Hippocampal formation (tissue), 2 donors: ENCODE results near the gene SLC37A2.
A peak's percentile ranks its signal among the peaks of the same experiment; 100 is the strongest.
"Not testable (repeated sequence)": the region's sequence is repeated elsewhere in the genome, so short reads cannot be mapped to it uniquely, and the experiment has no call there.

Source experiments
- DNase-seq, 2 donors: peaks; one replicate each; lab custom pipeline; 2025; lab: John Stamatoyannopoulos, UW

The SLC37A2 gene

DNA sequence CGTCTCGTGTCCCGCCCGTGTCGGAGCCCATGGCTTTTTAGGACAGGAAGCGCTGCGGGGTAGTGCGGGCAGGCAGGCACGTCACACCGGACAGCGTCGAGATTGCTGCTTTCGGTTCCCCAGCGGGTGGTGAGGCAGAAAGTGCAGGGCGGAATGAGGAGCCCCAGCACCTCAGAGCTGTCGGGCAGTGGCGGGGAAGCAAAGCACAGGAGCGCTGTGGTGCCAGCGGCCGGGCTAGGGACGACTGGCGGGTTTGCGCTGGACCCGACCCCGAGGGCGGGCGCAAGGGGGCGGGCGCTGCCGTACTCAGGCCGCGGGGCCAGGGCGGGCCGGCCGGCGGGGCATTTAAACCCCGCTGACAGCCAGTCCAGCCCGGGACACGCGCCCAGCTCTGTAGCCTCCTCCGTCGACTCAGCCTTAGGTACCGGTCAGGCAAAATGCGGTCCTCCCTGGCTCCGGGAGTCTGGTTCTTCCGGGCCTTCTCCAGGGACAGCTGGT is at the start of gene SLC37A2:
TSS of gene SLC37A2 (plus strand) at position 375 of the 498 bp plus-strand sequence. CDS start at position 438, 63 bp downstream.
- DNase-seq, result peak in 1 of 2 donors; percentile 47

DNA sequence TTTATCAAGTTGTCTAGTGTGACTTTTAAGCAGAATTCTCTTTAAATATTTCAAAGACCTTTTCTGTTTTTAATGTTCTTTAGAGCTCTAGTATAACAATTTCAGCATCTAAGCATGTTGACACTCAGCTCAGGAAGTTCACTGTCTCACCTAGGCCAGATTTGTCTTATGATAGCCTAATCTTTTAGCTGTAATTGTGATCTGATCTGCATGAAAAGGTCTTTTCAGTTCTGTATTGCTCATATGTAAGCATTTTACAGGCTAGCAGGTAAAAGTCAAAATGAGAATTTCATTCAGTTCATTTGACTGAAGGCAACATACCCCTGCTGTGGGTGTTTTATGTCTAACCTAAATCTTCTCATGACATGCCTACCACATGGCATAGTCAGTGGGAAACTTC is 46.7 kb upstream of the SLC37A2 start:
- DNase-seq, result no peak

DNA sequence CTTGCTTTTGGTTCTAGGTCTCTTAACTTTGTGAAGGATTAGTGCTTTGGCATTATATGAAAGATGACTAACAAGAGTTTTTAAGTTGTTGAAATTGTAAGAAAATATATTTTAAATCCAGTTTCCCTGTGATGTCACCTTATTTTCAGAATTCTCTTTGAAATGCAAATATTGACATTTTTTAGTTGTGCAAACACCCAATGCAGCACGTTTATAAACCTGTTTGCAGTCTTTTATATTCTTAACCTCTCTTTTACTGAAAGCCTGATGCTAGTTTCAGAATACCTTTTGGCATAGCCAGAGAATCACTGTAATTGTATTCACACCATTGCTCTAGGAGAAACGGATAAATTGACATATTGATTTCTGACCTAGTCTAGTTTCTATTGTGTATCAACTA is 42.8 kb upstream of the SLC37A2 start:
- DNase-seq, result no peak

DNA sequence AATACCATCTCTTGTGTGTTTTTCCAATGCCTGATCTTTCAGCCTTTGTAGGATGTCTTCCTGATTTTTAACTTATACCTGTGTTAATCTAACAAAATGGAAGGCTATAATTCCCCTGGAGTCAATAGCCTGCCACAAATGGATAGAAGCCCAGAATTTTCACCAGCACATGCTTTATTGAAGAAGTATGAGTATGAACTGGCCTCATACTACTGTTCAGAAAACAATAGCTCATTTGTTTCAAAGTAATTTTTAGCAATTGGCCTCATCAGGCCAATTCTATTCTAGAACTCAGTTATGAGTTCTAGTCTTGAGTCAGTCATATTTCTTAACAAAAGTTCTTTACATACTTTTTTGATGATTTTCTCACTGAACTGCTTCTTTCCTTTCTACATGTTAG is 40.6 kb upstream of the SLC37A2 start:
- no peak for DNase-seq

DNA sequence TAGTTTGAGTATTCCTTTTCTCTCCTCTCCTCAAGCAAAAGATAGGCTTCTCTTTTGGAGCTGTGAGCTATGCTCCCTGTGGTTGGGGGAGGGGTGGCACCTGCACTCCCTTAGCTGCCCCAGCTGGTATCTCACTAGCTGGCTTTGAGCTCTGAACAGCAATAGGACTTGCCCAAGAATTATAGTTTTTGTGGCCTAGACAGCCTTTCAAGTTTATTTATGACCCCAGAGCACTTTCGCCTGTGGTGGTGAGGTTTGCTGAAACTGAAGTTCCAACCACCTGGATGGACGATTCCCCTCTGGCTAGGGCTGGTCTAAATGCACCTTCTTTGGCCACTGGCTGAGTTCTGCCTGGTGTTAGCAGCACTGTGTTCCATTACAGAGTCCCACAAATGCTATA is 37.1 kb upstream of the SLC37A2 start:
- no peak for DNase-seq

DNA sequence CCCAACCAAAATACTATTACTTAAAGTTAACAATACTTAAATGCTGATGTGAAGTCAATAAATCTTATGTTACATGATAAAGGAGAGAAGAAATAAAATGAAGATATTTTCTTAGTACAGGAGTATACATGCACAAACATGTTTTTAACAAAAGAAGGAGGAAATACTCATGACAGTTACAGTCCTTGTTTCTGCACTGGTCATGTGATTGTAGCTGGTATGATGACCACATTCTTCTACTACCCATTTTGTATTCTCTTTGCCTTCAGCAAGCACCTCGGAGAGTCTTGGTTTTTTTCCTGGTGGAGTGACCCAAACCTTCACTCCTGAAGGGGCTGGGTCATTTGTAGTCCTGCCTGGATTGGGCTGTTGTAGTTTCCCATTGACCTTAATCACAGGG is 33.7 kb upstream of the SLC37A2 start:
- not testable (repeated sequence) for DNase-seq

DNA sequence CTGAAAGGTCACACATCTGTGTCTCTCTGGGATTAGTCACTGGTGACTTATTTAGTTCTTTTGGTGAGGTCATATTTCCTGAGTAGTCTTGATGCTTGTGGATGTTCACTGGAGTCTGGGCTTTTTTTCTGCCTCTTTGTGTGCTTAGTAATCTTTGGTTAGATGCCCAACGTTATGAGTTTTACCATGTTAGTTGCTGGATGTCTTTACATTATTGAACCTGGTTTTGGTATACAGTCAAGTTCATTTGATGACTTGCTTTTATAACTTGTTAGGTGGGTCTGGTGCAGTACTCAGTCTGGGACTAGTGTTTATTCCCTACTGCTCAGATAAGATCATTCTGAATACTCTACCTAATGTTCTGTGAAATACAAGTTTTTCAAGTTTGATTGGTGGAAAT is 26.2 kb upstream of the SLC37A2 start:
- no peak for DNase-seq

DNA sequence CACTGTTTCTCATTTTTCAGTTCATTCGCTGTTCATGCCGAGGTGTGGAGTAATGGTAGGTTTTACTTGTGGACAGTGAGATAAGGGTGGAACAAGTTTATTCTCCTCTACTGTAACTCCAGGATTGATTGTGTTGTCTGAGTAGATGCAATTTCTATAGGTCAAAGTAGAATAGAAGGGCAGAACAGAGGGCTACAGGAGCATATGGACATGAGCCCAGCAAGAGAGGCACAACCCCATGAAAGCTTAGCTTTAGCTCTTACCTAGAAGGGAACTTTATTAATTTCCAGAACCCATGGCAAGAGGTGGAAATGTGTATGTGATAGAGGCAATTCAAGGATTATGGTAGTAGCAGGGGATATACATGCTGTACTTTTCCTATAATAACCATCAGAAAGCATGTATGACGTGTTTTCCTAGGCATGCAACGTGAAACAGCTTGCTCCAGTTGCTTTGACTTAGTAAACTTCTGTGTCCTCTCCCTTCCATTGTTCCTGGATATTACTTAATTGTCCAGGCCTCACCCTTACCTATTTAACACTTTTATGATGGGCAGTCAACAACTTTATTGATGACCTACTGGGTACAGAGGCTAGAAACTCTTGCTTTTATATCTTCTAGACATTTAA is 13.8 kb upstream of the SLC37A2 start:
- DNase-seq, result no peak

DNA sequence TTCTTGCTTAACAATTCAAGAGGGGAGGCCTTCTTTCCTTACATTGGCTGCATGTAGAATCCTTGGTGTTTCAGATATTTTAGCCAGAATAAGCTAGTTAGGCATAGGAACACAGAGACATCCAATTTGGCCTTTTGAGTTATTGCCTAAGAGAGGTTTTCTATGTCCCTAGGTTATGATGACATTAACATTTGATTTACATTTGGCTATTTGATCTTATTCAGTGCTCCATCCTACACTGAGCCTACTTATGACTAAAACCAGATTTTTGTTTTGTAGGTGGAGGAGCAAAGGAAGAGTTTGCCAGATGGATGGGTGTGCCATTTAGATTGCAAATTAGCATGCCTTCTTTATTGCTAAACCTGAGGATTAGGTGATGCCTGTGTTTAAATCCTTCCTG is 11.1 kb upstream of the SLC37A2 start:
- DNase-seq, result no peak

DNA sequence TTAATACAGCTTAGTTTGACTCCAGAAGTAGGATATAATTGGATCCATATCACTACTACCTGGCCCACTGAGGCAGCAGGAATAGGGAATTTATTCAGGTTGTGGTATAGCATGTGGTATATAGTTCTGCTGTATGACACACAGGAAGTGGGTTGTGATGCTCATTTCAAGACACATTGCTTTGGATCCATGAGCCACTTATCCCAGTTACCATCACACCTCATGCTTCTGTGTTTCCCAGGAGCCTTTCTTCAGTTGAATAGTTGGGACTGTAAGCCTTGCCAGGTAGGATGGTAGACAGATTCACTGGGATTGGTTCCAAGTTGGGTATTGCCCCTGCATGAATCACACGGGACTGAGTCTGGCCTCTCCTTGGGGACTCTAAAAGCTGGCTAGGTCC is 9.9 kb upstream of the SLC37A2 start:
- DNase-seq, result no peak

DNA sequence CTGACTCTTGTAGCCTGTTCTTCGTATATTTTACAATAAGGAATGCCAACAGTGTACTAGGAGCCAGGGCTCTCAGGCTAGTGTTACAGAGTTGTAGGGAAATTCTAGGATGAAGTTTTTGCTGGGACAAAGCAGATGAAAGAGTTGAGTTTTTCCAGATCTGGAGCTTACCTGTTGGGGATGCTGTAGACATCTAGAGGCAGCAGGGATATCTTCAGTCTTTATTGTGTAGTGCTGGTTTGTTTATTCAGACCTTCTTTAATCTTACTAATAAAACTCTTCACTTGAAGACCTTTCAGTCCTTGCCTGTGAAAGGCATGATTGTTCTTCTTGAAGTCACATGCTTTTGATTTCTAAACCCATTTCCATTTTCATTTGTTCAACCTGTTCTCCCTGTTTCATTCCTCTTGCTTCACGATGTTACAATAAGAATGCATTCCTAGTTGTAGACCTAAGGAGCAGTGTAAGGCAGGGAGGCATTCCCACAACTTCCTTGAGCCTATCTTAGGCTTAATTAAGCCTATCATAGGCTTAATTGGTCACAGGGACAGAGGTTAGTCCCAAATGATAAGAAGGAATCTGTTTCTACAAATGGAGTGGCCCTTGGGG is 7.9 kb upstream of the SLC37A2 start:
- DNase-seq, result no peak

DNA sequence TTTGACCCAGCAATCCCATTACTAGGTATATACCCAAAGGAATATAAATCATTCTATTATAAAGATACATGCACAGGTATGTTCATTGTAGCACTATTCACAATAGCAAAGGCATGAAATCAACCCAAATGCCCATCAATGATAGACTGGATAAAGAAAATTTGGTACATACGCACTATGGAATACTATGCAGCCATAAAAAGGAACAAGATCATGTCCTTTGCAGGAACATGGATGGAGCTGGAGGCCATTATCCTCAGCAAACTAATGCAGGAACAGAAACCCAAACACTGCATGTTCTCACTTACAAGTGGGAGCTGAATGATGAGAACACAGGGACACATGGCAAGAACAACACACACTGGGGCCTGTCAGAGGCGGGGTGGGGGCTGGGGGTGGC is 7.0 kb upstream of the SLC37A2 start:
- not testable (repeated sequence) for DNase-seq

DNA sequence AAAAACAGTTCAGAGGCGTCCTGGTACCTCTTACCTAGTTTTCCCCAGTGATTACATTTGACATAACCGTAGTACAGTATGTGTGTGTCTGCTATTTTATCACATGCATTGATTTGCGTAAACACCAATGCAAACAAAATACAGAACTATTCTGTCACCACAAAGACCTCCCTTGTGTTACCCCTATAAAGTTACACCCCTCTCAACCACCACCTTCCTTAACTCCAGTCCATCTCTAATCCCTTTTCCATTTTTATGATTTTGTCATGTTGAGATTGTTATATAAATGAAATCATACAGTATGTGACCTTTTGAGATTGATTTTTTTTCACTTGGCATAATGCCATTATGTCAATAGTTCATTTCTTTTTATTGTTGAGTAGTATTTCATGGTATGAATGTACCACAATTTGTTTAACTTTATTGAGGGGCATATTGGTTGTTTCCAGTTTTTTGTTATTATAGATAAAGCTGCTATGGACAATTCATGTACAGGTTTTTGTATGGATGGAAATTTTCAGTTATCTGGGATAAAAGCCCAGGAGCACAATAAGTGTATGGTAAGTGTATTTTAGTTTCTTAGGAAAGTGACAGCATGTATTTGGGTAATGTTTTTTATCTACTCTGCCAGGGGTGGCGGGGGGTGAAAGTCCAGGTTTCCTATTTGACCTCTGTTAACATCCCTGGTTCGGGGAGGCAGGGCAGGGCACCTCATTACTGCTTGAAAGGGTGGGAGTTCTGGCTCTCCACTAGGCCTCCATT is 6.0 kb upstream of the SLC37A2 start:
- DNase-seq, result no peak

DNA sequence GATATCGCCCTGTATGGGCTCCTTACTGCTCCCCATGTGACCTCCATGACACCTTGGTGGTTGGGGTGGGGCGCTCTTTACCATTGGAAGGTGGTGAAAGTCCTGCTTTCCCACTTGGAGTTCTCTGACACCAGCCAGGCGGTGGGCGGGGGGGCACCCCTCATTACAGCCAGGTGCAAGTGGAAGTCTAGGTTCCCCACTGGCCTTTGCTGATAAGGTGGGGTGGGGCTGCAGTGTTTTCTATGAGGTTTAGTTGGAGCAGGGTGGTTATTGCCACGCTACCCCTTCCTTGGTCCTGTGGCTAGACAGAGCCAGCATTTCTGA is 5.5 kb upstream of the SLC37A2 start:
- DNase-seq, result no peak

DNA sequence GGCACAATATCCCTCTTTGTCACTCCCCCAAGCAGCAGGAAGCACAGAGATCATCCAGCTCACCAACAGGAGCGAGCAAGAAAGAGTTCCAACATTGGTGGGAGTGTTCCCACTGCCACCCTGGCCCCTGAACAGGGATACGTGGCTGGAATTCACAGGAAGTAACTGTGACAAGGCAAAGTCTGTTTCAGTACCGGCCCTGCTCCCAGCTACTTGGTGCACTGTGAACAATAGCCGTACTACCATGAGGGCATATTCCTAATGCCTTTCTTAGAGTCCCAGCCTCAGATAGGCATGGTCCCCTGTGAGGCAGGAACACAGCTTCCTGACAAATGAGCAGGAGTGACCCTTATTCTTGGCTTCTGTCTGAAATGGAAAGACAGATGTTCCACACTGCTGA is 1.8 kb upstream of the SLC37A2 start:
- no peak for DNase-seq

DNA sequence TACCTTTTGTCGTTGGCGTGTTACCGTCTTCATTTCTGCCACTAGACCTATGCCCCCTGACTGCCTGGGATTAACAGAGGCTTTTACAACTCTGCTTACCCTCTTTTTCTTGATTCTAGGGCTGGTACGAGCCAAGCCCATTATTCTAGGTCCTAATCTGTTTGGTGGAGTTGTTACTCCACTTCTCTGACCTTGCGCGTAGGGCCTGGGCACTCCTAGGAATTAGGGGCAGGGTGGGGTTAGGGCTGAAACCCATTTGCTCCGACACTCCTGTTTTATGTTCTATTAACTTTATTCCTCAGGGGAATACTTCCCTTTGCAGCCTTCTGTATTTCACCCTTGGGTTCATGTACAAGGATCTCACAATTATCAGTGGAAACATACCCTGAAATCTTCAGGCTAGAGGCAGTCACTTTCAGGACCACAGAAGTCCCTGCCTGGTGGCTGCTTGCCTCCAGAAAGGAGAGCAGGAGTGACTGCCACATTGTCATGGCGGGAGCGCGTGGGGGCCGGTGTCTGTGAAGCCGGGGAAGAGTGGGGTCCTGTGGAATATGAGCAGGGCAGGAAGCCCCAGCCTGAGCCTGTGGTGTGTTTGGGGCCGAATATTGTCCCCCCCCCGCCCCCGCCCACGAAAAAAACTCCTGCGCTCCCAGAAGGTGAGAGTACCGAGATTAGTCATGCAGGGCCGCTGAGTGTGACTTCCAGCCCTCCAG is 731 bp upstream of the SLC37A2 start:
- DNase-seq, result no peak

DNA sequence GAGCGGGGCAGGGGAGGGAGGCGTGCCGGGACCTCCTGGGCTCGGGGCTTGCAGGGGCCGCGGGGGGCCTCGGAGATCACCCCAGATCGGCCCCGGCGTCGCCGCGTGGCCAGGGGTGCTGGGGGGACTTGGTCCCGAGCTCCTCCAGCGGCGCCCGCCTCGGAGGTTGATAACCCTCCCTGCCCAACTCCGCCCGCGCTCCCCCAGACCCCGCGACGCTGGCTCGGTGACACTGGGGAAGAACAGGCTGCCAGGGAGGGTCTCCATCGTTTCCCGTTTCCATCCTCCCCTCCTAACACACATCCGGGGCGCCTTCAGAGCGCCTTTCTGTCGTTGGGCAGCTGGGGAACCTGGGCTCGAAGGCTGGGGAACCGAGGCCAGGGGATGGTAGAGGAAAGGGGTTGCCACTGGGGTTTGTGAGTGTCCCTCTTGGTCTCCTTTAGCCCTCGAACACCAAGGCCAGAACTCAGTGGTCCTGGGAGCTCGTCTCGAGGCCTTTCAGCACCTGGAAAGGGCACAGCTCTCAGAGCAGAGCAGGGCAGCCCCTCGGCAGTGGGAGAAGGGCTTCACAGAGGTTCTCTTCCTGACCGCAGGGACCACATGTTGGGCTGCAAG is 431 bp downstream of the SLC37A2 start:
- no peak for DNase-seq

DNA sequence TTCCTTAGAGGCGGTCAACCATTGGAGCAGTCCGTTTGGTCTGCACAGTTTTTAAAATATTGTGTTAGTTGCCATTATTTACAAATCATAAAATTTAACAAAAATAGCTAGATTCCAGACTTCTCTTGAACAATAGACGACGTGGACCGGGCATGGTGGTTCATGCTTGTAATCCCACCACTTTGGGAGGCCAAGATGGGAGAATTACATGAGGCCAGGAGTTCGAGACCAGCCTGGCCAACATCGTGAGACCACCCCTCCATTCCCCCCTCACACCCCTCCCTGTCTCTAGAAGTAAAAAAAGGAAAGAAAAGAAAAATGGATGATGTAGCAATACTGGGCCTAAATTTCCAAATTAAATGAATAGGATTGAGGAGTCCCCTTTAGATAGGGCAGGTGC is 965 bp downstream of the SLC37A2 start:
- DNase-seq, result no peak

DNA sequence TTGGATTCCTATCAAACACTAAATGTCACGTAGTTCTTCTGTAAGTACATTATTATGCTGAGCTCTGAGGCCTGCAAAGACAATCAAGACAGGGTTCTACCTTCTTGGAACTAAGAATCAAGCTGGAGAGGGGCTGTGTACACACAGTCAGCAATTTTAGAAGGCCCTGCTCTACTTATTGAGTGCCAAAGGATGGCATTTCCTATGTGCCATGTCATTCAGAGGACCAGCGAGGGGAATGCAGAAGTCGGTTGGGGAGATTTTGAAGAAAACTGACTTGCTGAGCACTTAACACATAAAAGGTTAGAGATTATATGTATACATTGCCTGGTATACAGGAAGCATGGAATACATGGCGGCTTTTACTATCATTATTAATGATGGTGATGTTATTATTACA is 5.3 kb downstream of the SLC37A2 start:
- no peak for DNase-seq

DNA sequence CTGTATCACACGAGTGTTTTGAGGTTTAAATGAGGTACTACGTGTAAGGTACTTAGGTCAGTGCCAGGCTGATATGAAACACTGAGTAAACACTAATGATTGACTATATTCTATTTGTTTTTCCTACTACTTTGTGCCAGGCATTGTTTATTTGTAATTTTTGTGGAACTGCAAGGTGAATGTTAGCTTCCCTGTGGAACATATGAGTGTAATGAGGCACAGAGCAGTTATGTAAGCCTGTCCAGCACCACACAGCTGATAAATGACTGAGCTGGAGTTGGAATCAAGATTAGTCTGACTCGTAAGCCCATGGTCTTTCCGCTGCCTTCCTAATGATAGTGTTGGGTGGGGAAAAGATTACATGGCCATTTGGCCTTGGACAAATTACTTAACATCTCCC is 5.9 kb downstream of the SLC37A2 start:
- no peak for DNase-seq

DNA sequence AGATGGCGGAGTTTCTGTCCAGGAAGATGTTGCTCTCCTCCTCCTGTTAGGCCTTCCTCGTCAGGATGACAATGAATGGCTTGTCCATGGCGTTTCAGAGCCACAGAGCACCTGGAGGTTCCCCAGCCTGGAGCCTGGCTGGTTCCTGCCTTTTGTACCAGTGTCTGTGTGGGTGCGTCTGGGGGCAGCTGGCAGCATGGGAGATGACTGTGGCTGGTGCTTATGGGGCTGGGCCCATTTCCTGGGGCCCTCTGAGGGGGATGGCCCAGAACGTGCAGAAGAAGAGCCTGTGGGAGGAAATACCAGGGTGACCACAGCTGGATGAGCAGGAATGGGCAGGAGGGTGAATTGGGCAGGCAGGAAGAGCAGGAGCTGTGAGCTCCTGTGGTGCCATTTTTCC is 6.7 kb downstream of the SLC37A2 start:
- no peak for DNase-seq

DNA sequence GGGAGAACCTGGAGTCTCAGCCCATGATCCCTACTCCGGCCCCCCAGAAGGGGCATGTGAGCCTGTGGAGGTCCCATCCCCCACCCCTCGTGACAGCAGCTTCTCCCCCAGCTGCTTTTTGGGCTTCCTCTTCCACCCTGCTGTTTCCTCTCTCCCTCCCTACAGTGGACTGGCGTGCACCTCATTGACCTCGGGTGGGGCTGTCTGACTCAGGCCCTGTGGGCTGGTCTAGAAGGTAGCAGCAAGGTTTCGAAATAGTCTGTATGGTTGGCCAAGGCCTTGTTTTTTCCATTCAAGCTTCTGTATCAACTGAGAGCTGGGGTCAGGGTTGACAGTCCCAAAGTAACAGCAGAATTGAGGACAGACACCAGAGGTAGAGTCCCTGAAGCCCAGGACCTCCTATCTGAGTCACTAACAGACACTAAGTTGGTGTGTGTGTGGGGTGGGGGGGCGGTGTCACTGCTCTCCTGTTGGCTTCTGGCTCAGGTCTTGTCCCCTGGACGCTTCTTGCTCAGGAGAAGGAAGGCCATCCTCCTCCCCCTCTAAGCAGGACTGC is 7.7 kb downstream of the SLC37A2 start:
- peak; percentile 15 to 46 for DNase-seq
